ENCODE data around the gene NEU1. TPM values are rescaled to one million over a fixed set of nuclear protein-coding genes. Genes with fewer than 3 reads are reported as not detected.

Gene NEU1
- total and polyA plus RNA-seq, 4 donors, result 27.6 to 42.4 (median 34.8) TPM

DNA sequence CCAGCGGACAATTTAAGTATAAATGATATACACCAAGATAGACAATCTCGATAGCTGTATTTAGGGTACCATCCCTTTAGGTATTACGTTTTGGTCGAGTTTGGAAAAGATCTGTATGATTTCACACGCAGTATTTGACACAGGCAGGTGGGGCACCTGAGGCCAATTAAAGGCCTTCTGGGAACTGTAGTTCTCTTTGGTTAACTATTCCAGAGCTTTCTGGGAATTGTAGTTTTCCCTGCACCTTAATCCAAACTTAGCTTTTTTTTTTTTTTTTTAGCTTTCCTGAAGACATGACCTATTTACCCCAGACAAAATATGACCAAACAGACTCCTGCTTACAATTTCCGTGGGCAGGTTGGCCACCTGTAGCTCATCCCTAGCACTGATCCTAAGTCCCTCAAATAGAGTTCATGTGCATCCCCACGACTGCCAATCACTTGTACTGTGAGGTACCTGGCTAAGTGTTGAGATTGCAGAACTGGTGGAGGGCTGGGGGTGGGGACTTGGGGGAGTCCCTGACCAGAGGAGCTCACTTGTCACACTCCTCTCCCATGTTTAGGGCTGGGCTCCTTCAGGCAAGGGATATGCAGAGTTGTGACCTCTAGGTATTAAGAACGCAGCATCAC is 35.9 kb upstream of the NEU1 start:
- Histone ChIP-seq H3K27me3 (ENCODE audit: control insufficient read depth in 4 of 4, insufficient read depth in 4 of 4, low read length in 3 of 4) (no peaks in the 10 kb centered on the region), H3K9me3 (ENCODE audit: control insufficient read depth in 4 of 4, low read length in 3 of 4) (no peaks in the 10 kb centered on the region), H3K4me3 (ENCODE audit: low read depth in 1 of 3, low read length in 3 of 3) (peak overlapping the region; percentile 90 to 94 (median 91)), H3K4me1 (ENCODE audit: control insufficient read depth in 4 of 4, insufficient read depth in 4 of 4, low read length in 3 of 4) (peaks cover 10 to 43% (median 29%) of the 10 kb centered on the region in 4 donors), H3K27ac (ENCODE audit: low read depth in 1 of 2, low read length in 2 of 2) (peak overlapping the region; percentile 78 to 92), H3K36me3 (ENCODE audit: control insufficient read depth in 4 of 4, insufficient read depth in 3 of 4, low read depth in 1 of 4, low read length in 3 of 4) (peaks cover 0 to 7% (median 2%) of the 10 kb centered on the region in 4 donors), H3K9ac (ENCODE audit: low read depth in 1 of 2, low read length in 2 of 2) (peak overlapping the region; percentile 86 to 99)
- 16% methylated on average over 8 of the region's 8 CpGs for WGBS
- TF ChIP-seq FOXA2 (IDR thresholded peaks at IDR 0.05), result no peak
- no peak for TF ChIP-seq CTCF (IDR thresholded peaks at IDR 0.05; ENCODE audit: low read depth, low read length, missing input control)
- no peak for TF ChIP-seq HNF4G (IDR thresholded peaks at IDR 0.05)
- peak in 1 of 2 donors; percentile 6 for TF ChIP-seq RAD21 (IDR thresholded peaks at IDR 0.05)
- TF ChIP-seq GABPA (IDR thresholded peaks at IDR 0.05 in 1 of 2, conservative IDR thresholded peaks at IDR 0.05 in 1 of 2), result peak in 1 of 2 donors; percentile 31
- TF ChIP-seq RXRA (IDR thresholded peaks at IDR 0.05), result peak; percentile 62 to 80
- DNase-seq (ENCODE audit: low spot score), result no peak

DNA sequence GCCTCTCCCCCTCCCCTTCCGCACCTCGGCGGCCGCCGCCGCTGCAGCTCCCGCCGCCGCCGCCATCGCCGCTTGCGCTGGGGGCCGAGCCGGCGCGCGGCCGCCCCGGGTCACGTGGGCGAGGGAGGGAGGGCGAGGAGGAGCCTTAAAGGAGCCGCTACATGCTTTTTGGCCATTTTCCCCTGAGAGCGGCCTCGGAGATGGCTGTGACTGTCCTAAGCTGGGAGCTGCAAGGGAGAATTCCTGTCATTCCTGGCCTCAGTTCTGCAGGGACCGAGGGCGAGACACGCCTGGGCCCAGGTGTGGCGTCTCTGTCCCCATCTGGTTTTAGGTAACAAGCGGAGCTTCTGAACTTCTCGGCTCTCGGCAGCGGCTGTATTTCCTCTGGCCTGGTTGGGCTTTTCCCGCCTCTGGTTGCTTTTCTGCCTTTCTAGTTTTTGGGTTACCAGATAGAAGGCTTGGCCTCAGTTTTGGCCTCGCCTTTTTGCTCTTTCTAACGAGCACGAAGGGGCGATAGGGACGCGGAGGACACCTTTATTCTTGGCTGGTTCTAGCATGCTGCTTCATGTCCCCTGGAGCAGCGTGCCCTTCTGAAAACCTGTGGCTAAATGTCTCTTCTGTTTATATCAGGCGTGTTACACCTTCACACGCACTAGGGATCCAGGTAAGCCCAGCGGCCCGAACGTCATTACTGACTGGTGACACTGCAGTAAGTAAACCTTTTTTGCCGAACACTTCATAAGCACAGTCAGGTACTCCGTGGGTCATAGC is 35.2 kb upstream of the NEU1 start, which contains the start of gene EHMT2:
EHMT2 (minus strand) TSS at position 87 of the 771 bp plus-strand sequence; CDS start at position 66, 21 bp downstream.
- Histone ChIP-seq H3K36me3 (ENCODE audit: control insufficient read depth in 4 of 4, insufficient read depth in 3 of 4, low read depth in 1 of 4, low read length in 3 of 4) (peaks cover 0 to 14% (median 4%) of the 10 kb centered on the region in 4 donors), H3K4me1 (ENCODE audit: control insufficient read depth in 4 of 4, insufficient read depth in 4 of 4, low read length in 3 of 4) (peaks cover 10 to 39% (median 23%) of the 10 kb centered on the region in 4 donors), H3K4me3 (ENCODE audit: low read depth in 1 of 3, low read length in 3 of 3) (peak within 1 kb of the TSS; percentile 90 to 94 (median 91)), H3K9me3 (ENCODE audit: control insufficient read depth in 4 of 4, low read length in 3 of 4) (no peaks in the 10 kb centered on the region), H3K27ac (ENCODE audit: low read depth in 1 of 2, low read length in 2 of 2) (peak within 1 kb of the TSS; percentile 78 to 92), H3K27me3 (ENCODE audit: control insufficient read depth in 4 of 4, insufficient read depth in 4 of 4, low read length in 3 of 4) (no peaks in the 10 kb centered on the region), H3K9ac (ENCODE audit: low read depth in 1 of 2, low read length in 2 of 2) (peak within 1 kb of the TSS; percentile 86 to 99)
- TF ChIP-seq RAD21 (IDR thresholded peaks at IDR 0.05) (peak in 1 of 2 donors; percentile 14), TAF1 (conservative IDR thresholded peaks at IDR 0.05) (peak; percentile 6), ATF3 (IDR thresholded peaks at IDR 0.05) (no peak), JUND (IDR thresholded peaks at IDR 0.05) (no peak), NR2F2 (IDR thresholded peaks at IDR 0.05) (no peak), FOXA2 (IDR thresholded peaks at IDR 0.05) (no peak), HNF4G (IDR thresholded peaks at IDR 0.05) (no peak), EGR1 (IDR thresholded peaks at IDR 0.05; ENCODE audit: low read depth in 2 of 2) (no peak), CTCF (IDR thresholded peaks at IDR 0.05; ENCODE audit: low read depth, low read length, missing input control) (peak; percentile 28), RXRA (IDR thresholded peaks at IDR 0.05) (no peak), GABPA (IDR thresholded peaks at IDR 0.05 in 1 of 2, conservative IDR thresholded peaks at IDR 0.05 in 1 of 2) (no peak), SP1 (IDR thresholded peaks at IDR 0.05) (no peak), FOXA1 (IDR thresholded peaks at IDR 0.05) (no peak), ZBTB33 (IDR thresholded peaks at IDR 0.05) (no peak), HNF4A (conservative IDR thresholded peaks at IDR 0.05) (no peak), YY1 (IDR thresholded peaks at IDR 0.05) (peak; percentile 65)
- TF ChIP-seq, protein P1, sequence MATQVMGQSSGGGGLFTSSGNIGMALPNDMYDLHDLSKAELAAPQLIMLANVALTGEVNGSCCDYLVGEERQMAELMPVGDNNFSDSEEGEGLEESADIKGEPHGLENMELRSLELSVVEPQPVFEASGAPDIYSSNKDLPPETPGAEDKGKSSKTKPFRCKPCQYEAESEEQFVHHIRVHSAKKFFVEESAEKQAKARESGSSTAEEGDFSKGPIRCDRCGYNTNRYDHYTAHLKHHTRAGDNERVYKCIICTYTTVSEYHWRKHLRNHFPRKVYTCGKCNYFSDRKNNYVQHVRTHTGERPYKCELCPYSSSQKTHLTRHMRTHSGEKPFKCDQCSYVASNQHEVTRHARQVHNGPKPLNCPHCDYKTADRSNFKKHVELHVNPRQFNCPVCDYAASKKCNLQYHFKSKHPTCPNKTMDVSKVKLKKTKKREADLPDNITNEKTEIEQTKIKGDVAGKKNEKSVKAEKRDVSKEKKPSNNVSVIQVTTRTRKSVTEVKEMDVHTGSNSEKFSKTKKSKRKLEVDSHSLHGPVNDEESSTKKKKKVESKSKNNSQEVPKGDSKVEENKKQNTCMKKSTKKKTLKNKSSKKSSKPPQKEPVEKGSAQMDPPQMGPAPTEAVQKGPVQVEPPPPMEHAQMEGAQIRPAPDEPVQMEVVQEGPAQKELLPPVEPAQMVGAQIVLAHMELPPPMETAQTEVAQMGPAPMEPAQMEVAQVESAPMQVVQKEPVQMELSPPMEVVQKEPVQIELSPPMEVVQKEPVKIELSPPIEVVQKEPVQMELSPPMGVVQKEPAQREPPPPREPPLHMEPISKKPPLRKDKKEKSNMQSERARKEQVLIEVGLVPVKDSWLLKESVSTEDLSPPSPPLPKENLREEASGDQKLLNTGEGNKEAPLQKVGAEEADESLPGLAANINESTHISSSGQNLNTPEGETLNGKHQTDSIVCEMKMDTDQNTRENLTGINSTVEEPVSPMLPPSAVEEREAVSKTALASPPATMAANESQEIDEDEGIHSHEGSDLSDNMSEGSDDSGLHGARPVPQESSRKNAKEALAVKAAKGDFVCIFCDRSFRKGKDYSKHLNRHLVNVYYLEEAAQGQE (IDR thresholded peaks at IDR 0.05), result no peak
- TF ChIP-seq, protein P2, sequence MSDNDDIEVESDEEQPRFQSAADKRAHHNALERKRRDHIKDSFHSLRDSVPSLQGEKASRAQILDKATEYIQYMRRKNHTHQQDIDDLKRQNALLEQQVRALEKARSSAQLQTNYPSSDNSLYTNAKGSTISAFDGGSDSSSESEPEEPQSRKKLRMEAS (IDR thresholded peaks at IDR 0.05), result peak; percentile 48
- WGBS, result under 1% methylated on average over 49 of the region's 49 CpGs
- peak; percentile 82 for DNase-seq (ENCODE audit: low spot score)
